Sigmoid colon (tissue), 4 donors: ENCODE measurements around the gene MRTFA.

Experiments
- CTCF ChIP-seq, 4 experiments: fragments of 450-650 bp in 3 of 4; fragments of 200-600 bp in 1 of 4; IDR thresholded peaks; one replicate each; pipeline ENCODE4 v1.5.1; 2016 to 2019; ENCODE audit warnings: antibody characterized with exemption in 4 of 4, mild to moderate bottlenecking in 3 of 4, moderate library complexity in 2 of 4
- EP300 ChIP-seq, 4 donors: sonication (generic); formaldehyde crosslinking; IDR thresholded peaks; one replicate each; pipeline ENCODE4 v1.6.1; 2017; ENCODE audit warnings: antibody characterized with exemption in 4 of 4
- POLR2A ChIP-seq, 2 donors: fragments of 450-650 bp; IDR thresholded peaks; one replicate each; pipeline ENCODE4 v1.6.1; 2016; ENCODE audit warnings: antibody characterized with exemption in 2 of 2, mild to moderate bottlenecking in 2 of 2, moderate library complexity in 2 of 2

- no peak for TF ChIP-seq CTCF (IDR thresholded peaks at IDR 0.05)
- no peak for TF ChIP-seq POLR2A (IDR thresholded peaks at IDR 0.05)
- TF ChIP-seq EP300 (IDR thresholded peaks at IDR 0.05), result no peak
Measured at GRCh38 chr22:40482886-40483285, 153.6 kb downstream of the MRTFA start.
